Measurements from ENCODE around the gene BAZ1A. TPM values are rescaled to one million over a fixed set of nuclear protein-coding genes. Genes with fewer than 3 reads are reported as not detected.
"Not testable (repeated sequence)": the region's sequence is repeated elsewhere in the genome, so short reads cannot be mapped to it uniquely, and the experiment has no call there.

Gene BAZ1A
- polyA plus RNA-seq, 3 donors = 5.9 to 27.2 (median 24.3) TPM

DNA sequence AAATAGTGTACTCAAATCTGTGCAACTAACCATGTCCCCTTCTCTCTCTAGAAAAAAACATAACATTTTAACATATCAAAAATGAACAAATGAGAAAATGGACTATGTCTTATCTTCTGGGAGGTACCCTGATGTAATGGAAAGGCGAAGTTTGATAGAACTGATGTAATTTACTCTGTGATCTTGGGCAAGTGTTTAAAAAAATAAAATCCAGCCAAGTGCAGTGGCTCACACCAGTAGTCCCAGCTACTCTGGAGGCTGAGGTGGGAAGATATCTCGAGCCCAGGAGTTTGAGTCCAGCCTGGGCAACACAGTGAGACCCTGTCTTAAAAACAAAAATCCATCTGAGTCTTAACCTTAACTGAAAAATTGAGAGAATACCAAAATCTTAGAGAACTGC, 124.9 kb downstream of the BAZ1A start:
- H3K27ac ChIP-seq (ENCODE audit: low read depth, low read length) = no peak overlapping the region
- 77 to 94% (median 86%) methylated on average over 2 of the region's 2 CpGs for WGBS, 3 donors

DNA sequence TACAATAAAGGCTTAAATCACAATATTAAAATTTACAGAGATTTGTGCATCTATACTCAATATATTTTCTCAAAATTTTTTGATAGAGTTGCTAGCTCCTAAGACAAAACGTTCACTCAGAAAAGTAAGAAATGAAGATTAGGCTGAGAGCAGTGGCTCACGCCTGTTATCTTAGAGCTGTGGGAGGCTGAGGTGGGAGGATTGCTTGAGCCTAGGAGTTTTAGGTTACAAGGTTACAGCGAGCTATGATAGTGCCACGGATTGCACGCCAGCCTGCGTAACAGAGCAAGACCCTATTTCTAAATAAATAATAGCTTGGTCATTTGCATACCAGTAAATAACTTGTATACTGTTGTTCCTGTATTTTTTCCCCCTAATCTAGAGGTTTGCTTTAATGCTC, 125.8 kb downstream of the BAZ1A start:
- 76 to 90% (median 84%) methylated on average over 6 of the region's 6 CpGs for WGBS, 3 donors
- no peak overlapping the region for H3K27ac ChIP-seq (ENCODE audit: low read depth, low read length)

DNA sequence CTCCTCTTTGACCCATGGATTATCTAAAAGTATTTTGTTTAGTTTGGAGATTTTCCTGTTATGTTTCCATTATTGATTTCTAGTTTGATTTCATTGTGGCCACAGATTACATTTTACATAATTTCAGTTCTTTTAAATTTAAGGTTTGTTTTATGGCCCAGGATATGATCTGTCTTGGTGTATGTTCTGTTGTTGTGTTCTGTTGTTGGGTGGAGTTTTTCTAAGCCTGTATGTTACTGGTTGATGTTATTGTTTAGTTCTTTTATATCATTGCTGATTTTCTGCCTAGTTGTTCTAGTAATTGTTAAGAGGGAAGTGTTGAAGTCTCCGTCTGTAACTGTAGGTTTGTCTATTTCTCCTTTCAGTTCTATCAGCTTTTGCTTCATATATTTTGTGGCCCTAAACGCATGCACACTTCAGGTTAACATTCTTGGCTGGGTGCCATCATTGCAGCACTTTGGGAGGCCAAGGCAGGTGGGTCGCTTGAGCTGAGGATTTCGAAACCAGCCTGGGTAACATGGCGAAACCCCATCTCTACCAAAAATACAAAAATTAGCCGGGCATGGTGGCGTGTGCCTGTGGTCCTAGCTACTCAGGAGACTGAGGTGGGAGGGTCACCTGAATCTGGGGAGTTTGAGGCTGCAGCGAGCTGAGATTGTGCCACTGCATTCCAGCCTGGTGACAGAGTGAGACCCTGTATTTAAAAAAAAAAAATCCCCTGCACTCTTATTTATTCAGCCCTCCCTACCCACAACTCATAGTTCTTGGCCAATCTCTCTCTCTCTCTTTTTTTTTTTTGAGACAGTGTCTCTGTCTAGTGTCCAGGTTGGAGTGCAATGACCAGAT, 132.7 kb downstream of the BAZ1A start:
- no peak overlapping the region for H3K27ac ChIP-seq (ENCODE audit: low read depth, low read length)
- 56 to 84% (median 75%) methylated on average over 8 of the region's 8 CpGs for WGBS, 3 donors

DNA sequence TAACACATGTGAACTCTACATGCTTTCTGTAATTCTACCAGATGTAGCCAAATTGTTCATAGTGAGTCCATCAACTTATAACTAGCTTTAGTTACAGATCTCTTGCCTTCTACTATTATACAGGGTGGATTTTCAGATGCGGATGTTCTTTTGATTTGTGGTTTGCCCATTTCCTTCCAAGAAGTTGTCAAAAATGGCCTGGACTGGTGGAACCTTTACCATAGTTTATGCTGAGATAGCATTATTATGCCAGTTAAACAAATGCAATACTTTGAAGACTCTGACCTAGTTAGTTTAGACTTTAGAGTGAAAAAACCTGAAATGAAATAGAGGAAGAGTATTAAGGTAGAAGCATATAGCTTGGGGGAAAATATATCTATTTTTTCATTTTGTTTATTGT, 133.3 kb downstream of the BAZ1A start:
- WGBS, 3 donors = 29 to 79% (median 31%) methylated on average over 1 of the region's 1 CpG
- H3K27ac ChIP-seq (ENCODE audit: low read depth, low read length) = no peak overlapping the region

DNA sequence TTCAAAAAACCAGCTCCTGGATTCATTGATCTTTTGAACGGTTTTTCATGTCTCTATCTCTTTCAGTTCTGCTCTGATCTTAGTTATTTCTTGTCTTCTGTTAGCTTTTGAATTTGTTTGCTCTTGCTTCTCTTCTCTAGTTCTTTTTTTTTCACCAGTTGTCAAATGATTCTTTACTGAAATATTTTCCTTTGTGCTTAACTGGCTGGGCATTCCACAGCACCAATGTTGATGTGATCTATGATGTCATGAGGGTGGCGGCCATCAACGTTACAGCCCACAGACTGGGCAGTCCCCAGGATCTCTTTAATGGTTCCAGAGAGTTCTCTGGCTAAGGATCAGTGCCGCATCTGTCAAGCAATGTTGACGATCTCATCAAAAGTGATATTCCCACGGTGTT, 135.0 kb downstream of the BAZ1A start:
- 70 to 89% (median 85%) methylated on average over 6 of the region's 6 CpGs for WGBS, 3 donors
- not testable (repeated sequence) for H3K27ac ChIP-seq (ENCODE audit: low read depth, low read length)

DNA sequence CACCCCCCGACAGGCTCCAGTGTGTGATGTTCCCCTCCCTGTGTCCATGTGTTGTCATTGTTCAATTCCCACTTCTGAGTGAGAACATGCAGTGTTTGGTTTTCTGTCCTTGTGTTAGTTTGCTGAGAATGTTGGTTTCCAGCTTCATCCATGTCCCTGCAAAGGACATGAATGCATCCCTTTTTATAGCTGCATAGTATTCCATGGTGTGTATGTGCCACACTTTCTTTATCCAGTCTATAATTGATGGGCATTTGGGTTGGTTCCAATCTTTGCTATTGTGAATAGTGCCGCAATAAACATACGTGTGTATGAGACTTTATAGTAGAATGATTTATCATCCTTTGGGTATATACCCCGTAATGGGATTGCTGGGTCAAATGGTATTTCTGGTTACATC, 138.1 kb downstream of the BAZ1A start:
- 91 to 93% (median 92%) methylated on average over 4 of the region's 4 CpGs for WGBS, 3 donors
- H3K27ac ChIP-seq (ENCODE audit: low read depth, low read length) = not testable (repeated sequence)

DNA sequence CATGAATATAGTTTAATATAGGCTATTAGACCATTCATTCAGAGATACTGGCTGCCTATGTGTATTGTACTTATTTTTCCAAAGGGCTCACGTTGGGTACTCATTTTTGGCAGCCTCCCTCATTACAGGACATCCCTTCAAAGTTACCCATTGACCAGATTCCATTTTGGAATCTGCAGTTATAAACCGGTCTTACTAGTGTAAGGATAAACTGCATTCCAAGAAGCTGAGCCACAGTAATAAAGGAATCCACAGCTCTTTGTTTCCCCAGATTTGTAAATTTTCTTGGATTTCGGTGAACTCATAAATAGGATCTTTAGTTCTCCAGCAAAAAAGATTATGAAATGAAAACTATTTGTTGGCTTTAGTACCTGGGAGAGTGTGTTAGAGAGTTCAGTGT, 141.9 kb downstream of the BAZ1A start:
- 61 to 85% (median 67%) methylated on average over 3 of the region's 3 CpGs for WGBS, 3 donors
- H3K27ac ChIP-seq (ENCODE audit: low read depth, low read length) = no peak overlapping the region

DNA sequence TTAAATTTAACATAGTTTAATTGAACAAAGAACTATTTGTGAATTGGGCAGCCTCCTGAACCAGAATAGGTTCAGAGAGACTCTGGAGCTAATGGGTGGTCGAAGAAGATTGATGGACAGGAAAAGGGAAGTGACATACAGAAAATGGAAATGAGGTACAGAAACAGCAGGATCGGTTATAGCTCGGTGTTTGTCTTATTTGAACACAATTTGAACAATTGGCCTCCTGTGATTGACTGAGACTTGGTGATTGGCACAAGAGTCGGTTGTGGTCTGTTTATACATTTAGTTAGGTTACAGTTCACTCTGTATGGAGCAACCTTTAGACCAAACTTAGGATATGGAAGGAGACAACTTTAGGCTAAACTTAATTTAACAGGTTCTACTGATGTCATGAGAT, 142.4 kb downstream of the BAZ1A start:
- H3K27ac ChIP-seq (ENCODE audit: low read depth, low read length) = no peak overlapping the region
- WGBS, 3 donors = 63 to 74% (median 70%) methylated on average over 4 of the region's 4 CpGs

DNA sequence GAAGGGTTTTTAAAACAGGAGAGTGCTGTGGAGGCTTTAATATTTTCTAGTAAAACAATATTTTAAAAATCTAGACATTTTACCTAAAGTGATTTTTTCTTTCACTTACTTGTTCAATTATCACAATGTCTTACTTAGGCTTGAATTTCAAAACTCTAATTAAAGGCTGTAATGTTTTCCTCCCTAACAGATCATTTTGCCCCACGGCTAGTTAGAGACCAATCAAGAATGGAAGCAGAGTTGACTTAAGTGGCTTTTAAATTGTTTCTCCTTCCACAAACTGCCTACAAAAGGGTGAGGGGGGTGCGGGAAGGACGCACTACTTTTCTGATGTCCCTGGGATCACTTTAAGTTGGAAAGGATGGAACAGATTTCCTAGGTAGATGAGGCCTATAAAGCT, 151.3 kb downstream of the BAZ1A start:
- 85 to 97% (median 92%) methylated on average over 3 of the region's 3 CpGs for WGBS, 3 donors
- no peak overlapping the region for H3K27ac ChIP-seq (ENCODE audit: low read depth, low read length)

DNA sequence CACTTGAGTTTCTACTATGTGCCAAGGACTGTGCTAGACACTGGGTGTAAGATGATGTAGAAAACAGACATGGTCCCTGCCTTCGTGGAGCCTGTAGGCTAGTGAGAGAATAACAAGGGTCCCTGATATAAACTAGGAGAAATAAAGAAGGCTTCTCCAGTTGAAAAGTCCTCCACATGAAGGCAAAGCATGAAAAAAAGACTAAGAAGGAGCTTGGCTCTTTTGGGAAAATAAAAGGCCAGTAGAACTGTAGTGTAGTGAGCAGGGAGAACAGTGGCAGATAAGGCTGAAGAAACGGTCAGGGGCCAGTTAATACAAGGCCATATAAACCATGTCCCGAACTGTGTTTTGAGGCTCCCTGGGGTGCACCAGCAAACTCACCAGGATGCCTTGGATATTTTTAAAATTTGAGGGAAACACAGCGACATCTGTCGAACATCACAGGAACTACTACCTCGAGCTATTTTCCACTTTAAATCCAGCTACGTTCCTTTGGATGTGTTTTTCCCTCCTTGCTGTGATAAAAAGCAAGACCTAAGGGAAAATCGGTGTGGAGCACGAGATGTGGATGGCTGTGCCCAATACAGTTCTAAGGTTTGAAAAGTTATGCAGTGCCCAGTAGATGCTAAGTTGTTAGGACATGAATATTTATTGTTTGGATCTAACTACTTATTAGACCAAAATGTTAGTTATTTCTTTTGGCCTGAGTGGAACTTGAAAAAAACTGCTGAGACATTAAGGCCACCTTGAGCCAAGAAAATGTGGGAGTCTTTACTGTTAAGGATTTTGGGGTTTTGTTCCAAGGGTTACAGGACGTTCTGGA, 152.2 kb downstream of the BAZ1A start:
- no peak overlapping the region for H3K27ac ChIP-seq (ENCODE audit: low read depth, low read length)

DNA sequence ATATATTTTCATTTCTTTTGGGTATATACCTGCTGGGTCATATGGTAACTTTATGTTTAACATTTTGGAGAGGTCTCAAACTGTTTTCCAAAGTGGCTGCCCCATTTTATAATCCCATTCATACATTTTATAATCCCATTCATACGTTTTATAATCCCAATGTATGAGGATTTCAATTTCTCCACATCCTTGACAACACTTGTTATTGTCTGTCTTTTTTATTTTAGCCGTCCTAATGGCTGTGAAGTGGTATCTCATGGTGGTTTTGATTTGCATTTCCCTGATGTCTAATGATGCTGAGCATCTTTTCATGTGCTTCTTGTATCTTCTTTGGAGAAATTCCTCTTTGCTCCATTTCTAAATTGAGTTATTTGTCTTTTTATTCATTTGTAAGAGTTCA, 154.0 kb downstream of the BAZ1A start:
- WGBS, 3 donors = 59 to 93% (median 88%) methylated on average over 2 of the region's 2 CpGs
- no peak overlapping the region for H3K27ac ChIP-seq (ENCODE audit: low read depth, low read length)

More for the DNA sequence above, 152.2 kb downstream of the BAZ1A start:
- 7 to 9% (median 9%) methylated on average over 10 of the region's 10 CpGs for WGBS, 3 donors

DNA sequence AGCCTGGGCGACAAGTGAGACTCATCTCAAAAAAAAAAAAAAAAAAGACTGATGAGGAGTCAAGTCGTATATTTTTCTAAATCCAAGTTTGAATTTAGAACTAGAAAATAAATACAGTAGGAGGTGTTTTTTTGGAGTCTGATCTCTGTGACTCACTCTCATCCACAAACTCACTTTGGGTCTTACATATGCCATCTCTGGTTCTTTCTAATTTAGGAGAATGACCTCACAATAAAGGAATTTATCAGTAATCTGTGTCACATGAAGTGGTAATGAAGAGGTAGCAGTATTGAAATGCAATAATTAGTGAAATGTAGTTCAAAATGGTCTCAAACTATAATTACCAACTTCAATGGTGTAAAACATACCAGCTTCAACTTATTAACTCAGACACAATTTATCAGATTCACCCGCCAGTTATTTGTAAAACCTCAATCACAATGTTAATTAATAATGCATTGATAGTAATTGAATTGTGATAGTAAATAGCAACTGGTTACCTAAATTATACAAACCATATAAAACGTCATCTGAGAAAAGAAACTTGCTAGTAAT, 156.3 kb downstream of the BAZ1A start:
- no peak overlapping the region for H3K27ac ChIP-seq (ENCODE audit: low read depth, low read length)
- 53 to 74% (median 61%) methylated on average over 3 to 4 of the region's 4 CpGs for WGBS, 3 donors

DNA sequence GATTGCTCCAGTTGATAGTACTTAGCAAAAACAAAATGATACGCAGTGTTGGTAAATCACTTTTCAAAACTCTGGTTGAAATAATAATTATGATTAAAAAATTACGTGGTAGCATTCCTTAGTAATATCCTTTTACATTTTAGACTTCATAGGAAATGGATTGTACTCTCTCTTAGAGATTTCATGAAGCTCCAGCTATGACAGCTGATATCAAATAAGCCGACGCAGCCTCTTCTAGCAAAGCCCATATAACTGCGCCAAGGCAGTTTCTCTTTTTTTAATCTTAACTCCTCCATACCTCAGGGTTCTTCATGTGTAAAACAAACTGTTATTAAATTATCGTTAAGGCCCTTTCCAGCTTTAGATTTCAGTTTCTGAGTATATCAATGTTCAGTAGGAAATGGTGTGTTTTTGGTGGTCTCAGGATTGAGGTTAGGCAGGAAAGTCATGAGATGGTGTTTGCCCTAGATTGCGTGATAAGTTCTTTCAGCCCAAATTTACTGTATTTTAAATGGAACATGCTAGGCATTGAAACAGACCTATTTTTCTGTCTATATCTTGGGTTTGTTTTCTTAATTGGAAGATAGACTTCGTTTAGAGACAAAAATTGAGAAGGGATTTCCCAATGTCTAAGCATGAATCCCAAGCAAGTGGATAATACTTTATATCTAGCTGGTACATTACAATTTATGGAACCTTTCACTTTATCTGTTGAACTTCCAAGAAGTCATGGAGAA, 159.9 kb downstream of the BAZ1A start:
- no peak overlapping the region for H3K27ac ChIP-seq (ENCODE audit: low read depth, low read length)
- 44 to 50% (median 50%) methylated on average over 8 of the region's 8 CpGs for WGBS, 3 donors

DNA sequence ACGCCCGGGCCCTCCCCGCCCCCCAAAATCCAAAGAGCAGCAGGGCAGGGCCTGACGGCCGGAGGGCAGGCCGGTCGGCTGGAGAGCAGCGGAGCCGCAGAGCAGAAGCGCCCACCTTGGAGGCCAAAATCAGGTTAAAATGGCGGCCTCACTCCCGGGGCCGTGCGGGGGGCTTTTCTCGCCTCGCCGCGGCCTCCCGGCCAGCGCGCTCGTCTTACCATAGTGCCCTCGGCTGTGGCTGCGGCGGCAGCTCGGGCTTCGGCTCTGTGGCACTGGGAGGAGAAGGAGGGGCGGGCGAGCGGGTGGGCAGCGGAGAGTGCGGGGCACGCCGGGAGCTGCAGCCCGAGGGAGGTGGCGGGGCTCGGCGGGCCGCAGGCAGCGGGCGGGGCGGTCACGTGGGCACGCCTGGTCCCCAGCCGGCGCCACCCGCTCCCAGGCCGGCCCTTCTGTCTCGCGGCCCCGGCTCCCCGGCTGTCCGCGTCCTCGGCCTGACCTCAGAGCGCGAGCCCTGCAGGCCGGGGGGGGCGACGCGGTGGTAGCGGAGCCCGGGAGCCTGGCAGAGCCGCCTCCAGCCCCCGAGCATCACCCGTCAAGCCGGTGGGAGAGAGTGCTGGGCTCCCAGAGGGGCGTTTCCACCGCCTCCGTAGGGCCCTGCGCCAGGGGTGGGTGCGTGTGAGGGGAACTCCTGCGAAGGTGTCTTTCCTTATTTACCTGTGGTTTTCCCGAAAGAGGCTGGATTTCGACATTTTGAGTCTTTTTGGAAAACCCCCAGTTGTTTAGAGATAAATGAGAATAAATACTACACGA, 160.6 kb downstream of the BAZ1A start, which contains the start of gene CFL2:
Gene CFL2 (minus strand): TSS at position 274 of the 807 bp plus-strand sequence. CDS start 53 bp downstream, at position 221.
- WGBS, 3 donors = 0% methylated on average over 54 to 76 of the region's 76 CpGs
- peak within 1 kb of the TSS; percentile 96 for H3K27ac ChIP-seq (ENCODE audit: low read depth, low read length)

DNA sequence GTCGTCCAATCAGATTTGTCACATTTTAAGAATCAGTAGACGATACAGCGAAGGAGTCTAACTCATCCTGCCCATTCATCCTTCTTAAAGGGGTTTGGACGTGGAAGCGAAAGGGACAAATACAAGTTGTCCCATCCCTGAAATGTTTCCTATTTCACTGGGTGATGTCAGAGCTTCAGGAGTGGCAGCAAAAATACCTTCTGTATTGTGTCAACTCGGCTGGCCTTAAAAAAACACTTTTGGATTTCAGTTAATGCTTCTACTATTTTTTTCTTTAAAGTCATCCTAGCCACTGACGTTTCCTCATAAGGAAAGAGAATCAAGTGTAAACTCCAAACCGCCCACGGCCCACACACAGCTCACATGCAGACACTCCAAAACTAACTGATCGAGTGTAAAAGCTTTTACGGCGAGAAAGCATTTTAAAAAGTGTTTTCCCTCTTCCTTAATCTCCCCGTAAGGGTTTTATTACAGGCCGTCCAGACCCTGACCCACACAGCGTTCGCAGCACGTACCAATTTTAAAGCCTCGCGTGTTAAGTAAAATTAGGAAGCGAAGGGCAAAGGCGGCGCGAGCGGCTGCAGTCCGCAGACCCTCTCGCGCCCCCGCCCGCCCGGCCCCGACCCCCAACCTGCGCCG, 161.4 kb downstream of the BAZ1A start:
- H3K27ac ChIP-seq (ENCODE audit: low read depth, low read length) = peak overlapping the region; percentile 96
- WGBS, 3 donors = 1 to 2% (median 1%) methylated on average over 31 to 33 of the region's 33 CpGs

DNA sequence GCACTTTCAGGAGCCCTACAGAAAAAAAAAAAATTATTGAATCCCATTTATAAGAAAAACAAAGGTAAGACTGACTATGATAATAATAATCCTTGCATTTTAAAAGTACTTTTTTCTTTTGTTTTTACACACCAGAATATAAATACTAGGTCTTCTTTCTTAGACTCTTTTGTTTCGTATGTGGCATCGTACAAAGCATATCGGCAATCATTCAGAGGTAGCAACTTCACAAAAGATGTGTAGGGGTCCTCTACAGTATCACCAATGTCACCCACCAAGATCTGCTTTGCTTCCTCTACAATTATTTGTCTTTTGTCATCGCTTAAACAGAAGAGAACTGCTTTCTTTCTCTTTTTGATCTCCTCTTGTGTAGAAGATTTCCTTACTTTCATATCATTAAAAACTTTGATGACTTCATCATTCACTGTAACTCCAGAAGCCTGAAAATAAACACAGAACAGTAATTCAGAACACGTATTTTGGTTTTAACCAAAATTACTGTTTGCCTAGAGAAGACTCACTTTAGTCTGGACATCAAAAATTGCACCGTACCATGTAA, 162.0 kb downstream of the BAZ1A start:
- 63 to 68% (median 65%) methylated on average over 6 of the region's 6 CpGs for WGBS, 3 donors

More for the DNA sequence above, 162.0 kb downstream of the BAZ1A start:
- H3K27ac ChIP-seq (ENCODE audit: low read depth, low read length) = no peak overlapping the region
